ENCODE results near the gene PSMC4.

GRCh38 chr19:39935364-39935661, 35.7 kb upstream of the PSMC4 start:
- TF ChIP-seq EZH2phosphoT487 (IDR thresholded peaks at IDR 0.05; ENCODE audit: low read depth) (no peak), CTCF (IDR thresholded peaks at IDR 0.05; ENCODE audit: low read depth, low read length) (no peak)
